ENCODE data around the gene CEL. TPM values are rescaled to one million over a fixed set of nuclear protein-coding genes. Genes with fewer than 3 reads are reported as not detected.
"Not testable (repeated sequence)": the region's sequence is repeated elsewhere in the genome, so short reads cannot be mapped to it uniquely, and the experiment has no call there.

CEL gene
- total and polyA plus RNA-seq, 5 donors from 2014 or later: 0.37 TPM; not detected in 4

GRCh38 chr9:133088756-133089155 lies 27.0 kb downstream of the CEL start:
- Mint-ChIP-seq H3K27me3 (no peaks in the 10 kb centered on the region), H3K4me3 (no peak overlapping the region)
- H3K9me3 ChIP-seq (ENCODE audit: control insufficient read depth in 2 of 2, low read length in 2 of 2): no peaks in the 10 kb centered on the region

GRCh38 chr9:133089271-133089671 lies 27.5 kb downstream of the CEL start:
- Mint-ChIP-seq H3K4me1 (peaks cover 0 to 5% (median 0%) of the 10 kb centered on the region in 4 donors), H3K9me3 (peaks cover 0 to 4% (median 0%) of the 10 kb centered on the region in 7 donors), H3K4me3 (no peak overlapping the region), H3K36me3 (no peaks in the 10 kb centered on the region), H3K27me3 (no peaks in the 10 kb centered on the region), H3K27ac (no peak overlapping the region)
- Histone ChIP-seq H3K27ac (ENCODE audit: insufficient read depth, low read length, poor library complexity, severe bottlenecking) (no peak overlapping the region), H3K36me3 (ENCODE audit: control insufficient read depth, insufficient read depth, low read length) (no peaks in the 10 kb centered on the region), H3K4me1 (ENCODE audit: control insufficient read depth, insufficient read depth, low read length, poor library complexity, severe bottlenecking) (no peaks in the 10 kb centered on the region), H3K27me3 (ENCODE audit: control insufficient read depth, insufficient read depth, low read length) (no peaks in the 10 kb centered on the region), H3K9me3 (ENCODE audit: control insufficient read depth in 2 of 2, low read length in 2 of 2) (no peaks in the 10 kb centered on the region), H3K4me3 (ENCODE audit: low read depth, low read length) (no peak overlapping the region)
- DNase-seq: peak in 1 of 3 donors; percentile 47
- ATAC-seq (ENCODE audit: low read depth in 2 of 2): no peak

More at GRCh38 chr9:133088756-133089155, 27.0 kb downstream of the CEL start:
- H3K4me3 ChIP-seq (ENCODE audit: low read depth, low read length): no peak overlapping the region
- no peak for DNase-seq
- H3K9me3 Mint-ChIP-seq: peaks cover 0 to 4% (median 0%) of the 10 kb centered on the region in 7 donors
- H3K27ac Mint-ChIP-seq: no peak overlapping the region
- no peaks in the 10 kb centered on the region for H3K4me1 ChIP-seq (ENCODE audit: control insufficient read depth, insufficient read depth, low read length, poor library complexity, severe bottlenecking)
- no peaks in the 10 kb centered on the region for H3K36me3 ChIP-seq (ENCODE audit: control insufficient read depth, insufficient read depth, low read length)
- H3K4me1 Mint-ChIP-seq: peaks cover 0 to 5% (median 0%) of the 10 kb centered on the region in 4 donors
- H3K36me3 Mint-ChIP-seq: no peaks in the 10 kb centered on the region
- no peak for ATAC-seq (ENCODE audit: low read depth in 2 of 2)
- H3K27ac ChIP-seq (ENCODE audit: insufficient read depth, low read length, poor library complexity, severe bottlenecking): no peak overlapping the region
- no peaks in the 10 kb centered on the region for H3K27me3 ChIP-seq (ENCODE audit: control insufficient read depth, insufficient read depth, low read length)

GRCh38 chr9:133090187-133090586 lies 28.4 kb downstream of the CEL start:
- no peaks in the 10 kb centered on the region for H3K36me3 Mint-ChIP-seq
- no peaks in the 10 kb centered on the region for H3K27me3 ChIP-seq (ENCODE audit: control insufficient read depth, insufficient read depth, low read length)
- H3K27ac ChIP-seq (ENCODE audit: insufficient read depth, low read length, poor library complexity, severe bottlenecking): no peak overlapping the region
- H3K27ac Mint-ChIP-seq: peak overlapping the region in 1 of 3 donors; percentile 43
- peaks cover 0 to 10% (median 0%) of the 10 kb centered on the region in 4 donors for H3K4me1 Mint-ChIP-seq
- no peaks in the 10 kb centered on the region for H3K27me3 Mint-ChIP-seq
- H3K4me3 Mint-ChIP-seq: no peak overlapping the region
- no peak for ATAC-seq (ENCODE audit: low read depth in 2 of 2)
- no peaks in the 10 kb centered on the region for H3K4me1 ChIP-seq (ENCODE audit: control insufficient read depth, insufficient read depth, low read length, poor library complexity, severe bottlenecking)
- H3K36me3 ChIP-seq (ENCODE audit: control insufficient read depth, insufficient read depth, low read length): no peaks in the 10 kb centered on the region
- no peak overlapping the region for H3K4me3 ChIP-seq (ENCODE audit: low read depth, low read length)
- DNase-seq: no peak
- H3K9me3 Mint-ChIP-seq: peaks cover 0 to 7% (median 0%) of the 10 kb centered on the region in 7 donors
- no peaks in the 10 kb centered on the region for H3K9me3 ChIP-seq (ENCODE audit: control insufficient read depth in 2 of 2, low read length in 2 of 2)

GRCh38 chr9:133090752-133091385 lies 29.1 kb downstream of the CEL start:
- Mint-ChIP-seq H3K27me3 (no peaks in the 10 kb centered on the region), H3K36me3 (peaks cover under 1% of the 10 kb centered on the region), H3K4me1 (peaks cover 0 to 11% (median 0%) of the 10 kb centered on the region in 4 donors), H3K27ac (peak overlapping the region in 1 of 3 donors; percentile 43), H3K9me3 (peaks cover 0 to 11% (median under 1%) of the 10 kb centered on the region in 7 donors), H3K4me3 (no peak overlapping the region)
- DNase-seq: no peak
- no peak overlapping the region for H3K27ac ChIP-seq (ENCODE audit: insufficient read depth, low read length, poor library complexity, severe bottlenecking)
- no peaks in the 10 kb centered on the region for H3K27me3 ChIP-seq (ENCODE audit: control insufficient read depth, insufficient read depth, low read length)
- peaks cover 0 to under 1% of the 10 kb centered on the region in 2 experiments for H3K9me3 ChIP-seq (ENCODE audit: control insufficient read depth in 2 of 2, low read length in 2 of 2)
- no peak overlapping the region for H3K4me3 ChIP-seq (ENCODE audit: low read depth, low read length)
- no peaks in the 10 kb centered on the region for H3K4me1 ChIP-seq (ENCODE audit: control insufficient read depth, insufficient read depth, low read length, poor library complexity, severe bottlenecking)
- H3K36me3 ChIP-seq (ENCODE audit: control insufficient read depth, insufficient read depth, low read length): no peaks in the 10 kb centered on the region
- ATAC-seq (ENCODE audit: low read depth in 2 of 2): no peak

GRCh38 chr9:133094351-133094750 lies 32.6 kb downstream of the CEL start:
- Mint-ChIP-seq H3K9me3 (peaks cover 2 to 17% (median 4%) of the 10 kb centered on the region in 7 donors), H3K4me1 (peaks cover 0 to 11% (median 0%) of the 10 kb centered on the region in 4 donors)

GRCh38 chr9:133094842-133095393 lies 33.1 kb downstream of the CEL start:
- Histone ChIP-seq H3K9me3 (ENCODE audit: control insufficient read depth in 2 of 2, low read length in 2 of 2) (peaks cover 8 to 10% of the 10 kb centered on the region in 2 experiments), H3K4me3 (ENCODE audit: low read depth, low read length) (no peak overlapping the region), H3K27ac (ENCODE audit: insufficient read depth, low read length, poor library complexity, severe bottlenecking) (no peak overlapping the region), H3K36me3 (ENCODE audit: control insufficient read depth, insufficient read depth, low read length) (peaks cover 30% of the 10 kb centered on the region), H3K27me3 (ENCODE audit: control insufficient read depth, insufficient read depth, low read length) (no peaks in the 10 kb centered on the region), H3K4me1 (ENCODE audit: control insufficient read depth, insufficient read depth, low read length, poor library complexity, severe bottlenecking) (no peaks in the 10 kb centered on the region)
- no peaks in the 10 kb centered on the region for H3K27me3 Mint-ChIP-seq
- no peak for DNase-seq
- peak overlapping the region in 1 of 3 donors; percentile 39 for H3K27ac Mint-ChIP-seq
- no peak for ATAC-seq (ENCODE audit: low read depth in 2 of 2)
- peaks cover 2 to 17% (median 4%) of the 10 kb centered on the region in 7 donors for H3K9me3 Mint-ChIP-seq
- H3K4me3 Mint-ChIP-seq: no peak overlapping the region
- peaks cover 0 to 11% (median 0%) of the 10 kb centered on the region in 4 donors for H3K4me1 Mint-ChIP-seq
- peaks cover 36% of the 10 kb centered on the region for H3K36me3 Mint-ChIP-seq

More at GRCh38 chr9:133094351-133094750, 32.6 kb downstream of the CEL start:
- H3K4me3 ChIP-seq (ENCODE audit: low read depth, low read length); DNase-seq; H3K27me3 Mint-ChIP-seq; H3K4me3 Mint-ChIP-seq; H3K27me3 ChIP-seq (ENCODE audit: control insufficient read depth, insufficient read depth, low read length); ATAC-seq (ENCODE audit: low read depth in 2 of 2); H3K27ac ChIP-seq (ENCODE audit: insufficient read depth, low read length, poor library complexity, severe bottlenecking); H3K27ac Mint-ChIP-seq; H3K4me1 ChIP-seq (ENCODE audit: control insufficient read depth, insufficient read depth, low read length, poor library complexity, severe bottlenecking): not testable (repeated sequence)
- H3K9me3 ChIP-seq (ENCODE audit: control insufficient read depth in 2 of 2, low read length in 2 of 2): peaks cover 8 to 10% of the 10 kb centered on the region in 2 experiments
- H3K36me3 Mint-ChIP-seq: peaks cover 30% of the 10 kb centered on the region
- peaks cover 25% of the 10 kb centered on the region for H3K36me3 ChIP-seq (ENCODE audit: control insufficient read depth, insufficient read depth, low read length)

GRCh38 chr9:133098104-133098754 lies 36.4 kb downstream of the CEL start:
- peaks cover 46% of the 10 kb centered on the region for H3K36me3 Mint-ChIP-seq
- Histone ChIP-seq H3K36me3 (ENCODE audit: control insufficient read depth, insufficient read depth, low read length) (peaks cover 64% of the 10 kb centered on the region), H3K27me3 (ENCODE audit: control insufficient read depth, insufficient read depth, low read length) (no peaks in the 10 kb centered on the region), H3K9me3 (ENCODE audit: control insufficient read depth in 2 of 2, low read length in 2 of 2) (peaks cover 8 to 10% of the 10 kb centered on the region in 2 experiments), H3K4me3 (ENCODE audit: low read depth, low read length) (no peak overlapping the region), H3K4me1 (ENCODE audit: control insufficient read depth, insufficient read depth, low read length, poor library complexity, severe bottlenecking) (no peaks in the 10 kb centered on the region), H3K27ac (ENCODE audit: insufficient read depth, low read length, poor library complexity, severe bottlenecking) (no peak overlapping the region)
- H3K27ac Mint-ChIP-seq: peak overlapping the region in 1 of 3 donors; percentile 66
- H3K4me1 Mint-ChIP-seq: peaks cover 0 to 6% (median 0%) of the 10 kb centered on the region in 4 donors
- H3K9me3 Mint-ChIP-seq: peaks cover 2 to 17% (median 4%) of the 10 kb centered on the region in 7 donors
- H3K27me3 Mint-ChIP-seq: no peaks in the 10 kb centered on the region
- ATAC-seq (ENCODE audit: low read depth in 2 of 2) (no peak), DNase-seq (no peak)
- no peak overlapping the region for H3K4me3 Mint-ChIP-seq

All from CD4-positive, CD25-positive, alpha-beta regulatory T cell (primary cell).